ENCODE results near the gene GAD2.

DNA sequence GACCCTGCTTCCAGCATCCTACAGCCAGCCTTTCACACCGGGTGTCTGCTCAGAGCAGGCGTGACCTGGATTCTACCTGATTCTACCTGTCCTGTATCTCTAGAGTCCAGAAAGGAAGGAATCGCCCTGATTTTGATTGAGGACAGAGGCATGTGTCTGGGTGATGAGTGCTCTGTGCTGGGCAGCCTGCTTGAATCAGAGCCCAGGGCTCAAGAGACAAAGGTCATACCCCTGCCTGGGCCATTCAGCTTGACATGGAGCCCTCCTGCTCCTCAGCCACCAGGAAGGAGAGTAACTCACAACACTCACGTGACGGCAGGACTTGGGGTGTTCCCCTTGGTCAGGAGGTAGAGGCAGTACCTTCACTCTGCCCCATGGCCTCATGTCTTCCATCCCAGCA is 11.2 kb downstream of the GAD2 start:
- TF ChIP-seq, protein P1, sequence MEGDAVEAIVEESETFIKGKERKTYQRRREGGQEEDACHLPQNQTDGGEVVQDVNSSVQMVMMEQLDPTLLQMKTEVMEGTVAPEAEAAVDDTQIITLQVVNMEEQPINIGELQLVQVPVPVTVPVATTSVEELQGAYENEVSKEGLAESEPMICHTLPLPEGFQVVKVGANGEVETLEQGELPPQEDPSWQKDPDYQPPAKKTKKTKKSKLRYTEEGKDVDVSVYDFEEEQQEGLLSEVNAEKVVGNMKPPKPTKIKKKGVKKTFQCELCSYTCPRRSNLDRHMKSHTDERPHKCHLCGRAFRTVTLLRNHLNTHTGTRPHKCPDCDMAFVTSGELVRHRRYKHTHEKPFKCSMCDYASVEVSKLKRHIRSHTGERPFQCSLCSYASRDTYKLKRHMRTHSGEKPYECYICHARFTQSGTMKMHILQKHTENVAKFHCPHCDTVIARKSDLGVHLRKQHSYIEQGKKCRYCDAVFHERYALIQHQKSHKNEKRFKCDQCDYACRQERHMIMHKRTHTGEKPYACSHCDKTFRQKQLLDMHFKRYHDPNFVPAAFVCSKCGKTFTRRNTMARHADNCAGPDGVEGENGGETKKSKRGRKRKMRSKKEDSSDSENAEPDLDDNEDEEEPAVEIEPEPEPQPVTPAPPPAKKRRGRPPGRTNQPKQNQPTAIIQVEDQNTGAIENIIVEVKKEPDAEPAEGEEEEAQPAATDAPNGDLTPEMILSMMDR (IDR thresholded peaks at IDR 0.05; ENCODE audit: low read depth, low read length), result no peak
- no peak for TF ChIP-seq EZH2phosphoT487 (IDR thresholded peaks at IDR 0.05; ENCODE audit: low read depth)
